CD4-positive, alpha-beta T cell treated with Interleukin-1 beta for 1 hour (primary cell): ENCODE measurements around the gene ZC3H8.

ENCODE experiments used
- DNase-seq, 2 donors: peaks; one replicate each; pipeline ENCODE4 v3.0.0-alpha.2; 2020 to 2022

ZC3H8 gene

GRCh38 chr2:112162956-112163355, 91.9 kb downstream of the ZC3H8 start:
- DNase-seq, result no peak

- no peak for DNase-seq
These were observed 92.5 kb downstream of the ZC3H8 start for GRCh38 chr2:112162341-112162740.
